ENCODE measurements around the gene AKAP8L.

DNA sequence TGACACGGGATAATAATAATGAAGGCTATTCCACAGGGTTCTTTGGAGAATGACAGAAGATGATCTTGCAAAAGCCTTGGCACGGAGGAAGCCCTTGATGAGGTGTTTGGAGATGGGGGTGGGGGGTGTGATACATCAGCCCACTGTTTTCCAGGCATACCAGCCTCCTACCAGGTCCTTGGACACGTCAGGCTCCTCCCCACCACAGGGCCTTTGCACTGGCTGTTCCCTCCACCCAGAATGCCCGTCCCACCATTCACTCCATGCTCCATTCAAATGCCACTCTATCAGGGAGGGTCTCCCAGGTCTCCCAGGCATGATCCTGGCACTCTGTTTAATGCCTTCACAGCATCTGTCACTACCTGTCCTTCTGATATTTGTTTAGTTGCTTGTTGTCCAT lies 28.3 kb upstream of the AKAP8L start:
- TF ChIP-seq, protein P1, sequence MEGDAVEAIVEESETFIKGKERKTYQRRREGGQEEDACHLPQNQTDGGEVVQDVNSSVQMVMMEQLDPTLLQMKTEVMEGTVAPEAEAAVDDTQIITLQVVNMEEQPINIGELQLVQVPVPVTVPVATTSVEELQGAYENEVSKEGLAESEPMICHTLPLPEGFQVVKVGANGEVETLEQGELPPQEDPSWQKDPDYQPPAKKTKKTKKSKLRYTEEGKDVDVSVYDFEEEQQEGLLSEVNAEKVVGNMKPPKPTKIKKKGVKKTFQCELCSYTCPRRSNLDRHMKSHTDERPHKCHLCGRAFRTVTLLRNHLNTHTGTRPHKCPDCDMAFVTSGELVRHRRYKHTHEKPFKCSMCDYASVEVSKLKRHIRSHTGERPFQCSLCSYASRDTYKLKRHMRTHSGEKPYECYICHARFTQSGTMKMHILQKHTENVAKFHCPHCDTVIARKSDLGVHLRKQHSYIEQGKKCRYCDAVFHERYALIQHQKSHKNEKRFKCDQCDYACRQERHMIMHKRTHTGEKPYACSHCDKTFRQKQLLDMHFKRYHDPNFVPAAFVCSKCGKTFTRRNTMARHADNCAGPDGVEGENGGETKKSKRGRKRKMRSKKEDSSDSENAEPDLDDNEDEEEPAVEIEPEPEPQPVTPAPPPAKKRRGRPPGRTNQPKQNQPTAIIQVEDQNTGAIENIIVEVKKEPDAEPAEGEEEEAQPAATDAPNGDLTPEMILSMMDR (IDR thresholded peaks at IDR 0.05) = no peak
- no peak for TF ChIP-seq POLR2A (IDR thresholded peaks at IDR 0.05)
